Activated effector memory CD4-positive, alpha-beta T cell treated with Interleukin-2 at 50 U/mL for 16 hours (primary cell): ENCODE data around the gene ANKRD11.
"Not testable (repeated sequence)": the region's sequence is repeated elsewhere in the genome, so short reads cannot be mapped to it uniquely, and the experiment has no call there.

Experiments used
- DNase-seq: peaks from one replicate; pipeline ENCODE4 v3.0.0-alpha.2; 2020

The ANKRD11 gene

DNA sequence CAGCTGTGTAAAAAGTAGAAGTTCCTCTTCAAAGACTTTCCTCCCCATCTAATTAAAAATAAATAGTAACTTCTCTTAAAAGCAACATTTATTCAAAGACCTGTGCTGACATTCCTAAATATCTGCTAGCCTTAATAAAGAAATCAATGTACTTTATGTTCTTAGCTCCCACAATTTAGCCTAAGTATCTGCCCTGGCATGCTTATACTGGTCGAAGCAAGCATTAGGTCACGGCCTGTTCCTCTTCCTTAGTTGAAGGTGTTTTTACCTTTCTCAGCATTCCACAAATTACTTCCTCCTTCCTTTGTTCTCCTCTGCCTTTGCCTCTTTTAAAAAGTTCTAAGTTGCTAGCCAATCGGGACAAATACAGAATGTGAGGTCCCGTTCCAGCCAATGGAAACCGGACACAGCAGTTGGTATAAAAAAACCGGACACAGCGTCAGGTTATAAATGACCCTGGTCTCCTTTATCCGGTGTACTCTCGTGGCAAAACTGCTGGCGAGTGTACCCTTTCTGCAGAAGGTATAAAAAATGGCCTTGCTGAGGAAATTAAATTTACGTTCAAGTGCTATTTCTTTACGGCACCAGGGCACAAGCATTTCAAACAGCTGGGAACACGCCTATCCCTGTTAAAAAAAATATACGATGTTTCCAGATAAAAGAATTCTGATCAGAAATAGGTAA, 127.7 kb downstream of the ANKRD11 start:
- DNase-seq, result not testable (repeated sequence)

DNA sequence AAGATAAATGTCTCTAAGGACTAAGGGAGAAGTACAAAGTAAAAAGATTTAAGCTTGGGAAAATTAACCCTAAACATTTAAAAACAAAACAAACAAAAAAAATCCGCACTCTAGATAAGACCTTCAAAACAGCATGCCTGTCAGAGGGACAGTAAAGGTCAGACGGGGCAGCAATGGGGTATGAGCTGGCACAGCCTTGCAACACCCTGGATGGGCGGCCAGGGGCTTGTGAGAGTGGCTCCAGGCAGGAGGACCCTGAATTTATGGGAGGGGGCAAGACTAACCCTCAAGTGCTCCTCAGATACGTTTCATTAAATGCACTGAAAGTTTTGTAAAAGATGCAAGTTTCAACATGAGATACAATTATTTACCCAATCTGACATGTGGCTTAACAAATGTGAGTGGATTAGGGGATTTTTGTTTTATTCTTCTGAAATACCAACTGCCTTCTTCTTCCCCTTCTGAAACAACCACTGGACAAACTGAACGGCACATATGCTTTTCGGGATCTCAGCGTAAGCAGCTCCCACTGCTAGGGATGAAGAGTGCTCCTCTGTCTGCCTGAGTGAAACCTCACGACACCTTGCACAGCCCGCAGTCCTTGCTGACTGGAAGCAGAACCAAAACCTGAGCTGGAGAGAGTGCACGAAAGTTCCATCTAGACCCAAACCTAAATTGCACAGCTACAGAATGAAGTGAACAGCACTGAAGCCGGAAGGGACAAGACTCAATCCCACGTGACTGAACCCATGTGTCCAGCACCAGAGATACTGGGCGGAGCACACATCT, 128.4 kb downstream of the ANKRD11 start:
- DNase-seq, result no peak

DNA sequence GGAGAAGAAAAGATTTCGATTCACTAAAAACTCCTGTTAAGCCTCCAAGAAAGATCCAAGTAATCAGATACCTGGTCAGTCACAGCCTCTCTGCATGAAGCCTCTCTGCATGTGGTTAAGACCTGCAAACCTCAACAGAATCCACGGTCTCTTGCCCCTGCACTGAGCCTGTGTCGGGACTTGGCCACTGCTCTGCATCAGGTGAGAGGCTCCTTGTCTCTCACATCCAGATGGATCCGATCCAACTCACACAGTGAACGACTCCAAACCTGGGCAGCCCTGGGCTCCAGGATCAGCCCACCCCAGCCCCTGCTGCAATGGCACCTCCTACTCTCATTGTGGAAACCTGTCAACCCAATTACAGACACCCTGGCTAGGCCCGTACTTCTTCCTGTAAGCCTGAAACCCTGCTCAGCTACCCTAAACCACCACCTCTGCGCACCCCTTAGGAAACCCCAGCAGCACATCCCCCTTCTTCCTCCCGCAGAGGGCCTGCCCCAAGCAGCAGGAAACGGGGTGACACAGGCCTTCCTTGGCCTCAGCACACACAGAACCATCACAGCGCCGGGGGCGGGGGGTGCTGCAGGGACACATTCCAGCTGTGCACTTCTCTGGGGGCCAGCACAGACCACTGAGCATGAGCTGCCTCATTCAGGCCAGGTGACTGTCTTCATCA, 129.5 kb downstream of the ANKRD11 start:
- DNase-seq, result peak; percentile 72

DNA sequence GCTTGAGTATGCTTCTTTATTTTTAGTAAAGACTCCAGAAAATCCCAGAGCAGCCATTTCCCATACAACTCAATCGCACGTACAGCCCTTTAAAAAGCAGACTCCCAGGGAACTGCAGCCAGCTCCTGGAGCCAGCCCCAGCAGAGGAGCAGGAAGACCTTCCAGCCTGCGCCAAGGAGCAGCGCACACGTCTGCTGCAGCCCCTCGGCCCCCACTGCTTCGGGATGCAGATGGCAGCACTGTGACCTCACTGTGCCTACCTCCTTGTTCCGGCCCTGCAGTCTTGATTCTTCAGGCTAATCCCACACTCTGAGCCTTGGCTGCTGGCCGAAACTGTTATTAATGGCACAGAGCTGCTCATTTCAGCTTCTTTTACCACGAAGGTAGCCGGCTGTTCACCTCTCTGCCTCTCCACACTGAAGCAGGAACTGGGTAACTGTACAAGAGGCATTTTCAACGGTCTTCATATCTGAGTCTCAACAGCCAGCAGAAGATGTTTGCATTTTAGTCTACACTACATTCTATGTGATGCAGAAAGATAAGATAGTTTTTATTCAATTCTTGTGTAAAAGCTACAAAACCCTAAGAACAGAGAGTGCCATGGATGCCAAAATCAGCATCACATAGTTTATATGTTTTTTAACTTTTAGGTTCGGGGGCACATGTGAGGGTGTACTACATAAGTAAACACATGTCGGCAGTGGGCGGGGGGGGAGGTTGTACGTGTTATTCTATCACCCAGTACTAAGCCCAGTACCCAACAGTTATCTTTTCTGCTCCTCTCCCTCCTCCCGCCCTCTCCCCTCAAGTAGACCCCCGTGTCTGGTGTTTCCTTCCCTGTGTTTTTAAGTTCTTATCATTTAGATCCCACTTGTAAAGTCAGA, 130.9 kb downstream of the ANKRD11 start:
- DNase-seq, result no peak

DNA sequence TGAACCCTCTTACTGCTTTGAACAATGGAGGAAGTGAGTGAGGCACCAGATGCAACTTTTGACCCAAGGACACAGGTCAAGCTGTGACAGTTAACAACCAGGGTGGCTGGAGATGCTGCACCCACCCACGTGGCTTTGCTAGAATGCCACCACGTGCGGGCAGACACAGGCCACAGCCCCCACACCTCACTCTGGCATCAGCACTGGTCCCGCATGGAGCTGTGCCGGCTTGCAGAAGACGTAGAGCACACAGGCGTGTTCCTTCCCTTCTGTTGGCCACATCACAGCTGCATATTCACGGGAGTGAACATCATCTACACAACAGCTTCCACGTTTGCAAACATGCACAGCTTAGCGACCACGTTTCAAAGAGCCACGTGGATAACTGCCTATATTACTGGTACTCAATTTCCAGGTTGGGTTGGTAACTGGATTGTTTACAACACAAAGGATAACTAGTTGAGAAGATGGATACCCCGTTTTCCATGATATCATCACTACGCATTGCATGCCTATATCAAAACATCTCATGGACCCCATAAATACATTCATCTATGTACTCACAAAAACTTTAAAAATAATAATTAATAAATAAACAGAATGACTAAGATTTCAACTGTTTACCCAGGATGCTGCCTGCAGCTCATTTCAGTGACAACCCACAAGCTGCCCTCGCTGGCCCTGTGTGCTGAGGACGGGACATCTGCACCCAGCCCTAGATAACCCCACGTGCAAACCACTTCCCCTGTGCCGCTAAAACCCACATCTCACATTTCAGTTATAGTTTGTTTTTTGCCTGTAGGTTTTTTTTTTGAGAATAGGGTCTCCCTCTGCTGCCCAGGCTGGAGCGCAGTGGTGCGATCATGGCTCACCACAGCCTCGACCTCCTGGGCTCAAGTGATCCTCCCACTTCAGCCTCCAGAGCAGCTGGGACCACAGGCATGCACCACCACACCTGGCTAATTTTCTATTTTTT, 132.0 kb downstream of the ANKRD11 start:
- peak; percentile 33 for DNase-seq

DNA sequence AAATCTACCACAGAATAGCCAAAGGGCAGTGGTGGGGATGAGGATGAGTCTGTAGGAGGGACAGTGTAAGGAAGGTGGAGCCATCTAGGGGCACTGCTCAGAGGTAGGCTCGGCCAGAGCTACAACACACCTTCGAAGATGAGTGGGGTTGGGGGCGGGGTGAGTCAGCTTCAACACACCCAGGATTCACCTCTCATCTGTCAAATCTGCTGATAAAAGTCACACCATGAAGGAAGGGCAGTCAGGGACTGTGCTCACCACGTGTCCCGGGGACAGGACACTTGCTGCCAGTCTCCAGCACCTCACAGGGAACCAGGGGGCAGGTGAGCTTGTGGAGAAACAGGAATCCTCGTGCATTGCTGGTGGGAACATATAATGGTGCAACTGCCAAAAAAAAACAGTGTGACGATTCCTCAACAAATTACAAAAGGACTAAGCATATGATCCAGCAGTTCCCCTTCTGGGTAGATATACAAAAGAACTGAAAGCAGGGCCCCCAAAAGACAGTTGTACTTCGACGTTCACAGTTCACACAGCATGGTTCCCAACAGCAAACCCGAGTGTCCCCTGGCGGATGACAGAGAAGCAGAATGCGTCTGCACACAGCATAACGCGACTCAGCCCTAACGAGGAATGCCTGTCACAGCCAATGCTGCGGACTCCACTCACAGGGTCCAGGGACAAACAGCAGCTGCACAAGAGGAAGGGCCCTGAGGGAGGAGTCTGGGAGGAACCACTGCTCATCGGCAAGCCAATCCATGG, 133.1 kb downstream of the ANKRD11 start:
- no peak for DNase-seq

DNA sequence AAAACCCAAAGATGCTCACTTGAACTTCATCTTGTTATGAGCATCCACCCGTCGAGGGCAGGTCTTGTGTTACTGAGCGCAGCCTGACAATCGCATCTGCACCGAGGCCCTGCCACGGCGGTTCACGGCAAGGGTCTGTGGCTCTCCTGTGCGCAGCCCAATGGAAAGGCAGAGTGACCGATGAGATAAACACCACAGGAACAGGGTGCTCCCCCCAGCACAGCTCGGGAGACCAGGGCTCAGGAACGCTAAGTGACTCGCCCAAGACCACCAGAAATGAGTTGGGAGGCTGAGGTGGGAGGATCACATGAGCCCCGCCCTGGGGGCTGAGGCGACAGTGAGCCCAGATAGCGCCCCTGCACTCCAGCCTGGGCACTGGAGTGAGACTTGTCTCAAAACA, 134.7 kb downstream of the ANKRD11 start:
- no peak for DNase-seq

DNA sequence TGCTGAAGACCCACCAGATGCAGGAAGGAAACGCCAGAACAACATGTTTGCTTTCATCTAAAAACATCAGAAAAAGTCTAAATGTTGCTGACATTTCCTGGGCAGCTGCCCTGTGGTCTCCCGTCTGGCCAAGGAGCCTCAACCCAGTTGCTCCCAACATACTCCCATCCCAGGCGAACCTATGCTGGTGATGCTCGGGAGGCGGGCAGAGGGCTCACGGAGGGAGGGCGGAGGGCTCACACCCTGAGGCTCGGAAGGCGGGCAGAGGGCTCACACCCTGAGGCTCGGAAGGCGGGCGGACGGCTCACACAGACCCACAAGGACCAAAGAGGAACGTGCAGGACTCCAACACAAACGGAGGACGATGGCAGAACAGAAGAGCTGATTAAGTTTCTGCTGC, 135.4 kb downstream of the ANKRD11 start:
- DNase-seq, result no peak

DNA sequence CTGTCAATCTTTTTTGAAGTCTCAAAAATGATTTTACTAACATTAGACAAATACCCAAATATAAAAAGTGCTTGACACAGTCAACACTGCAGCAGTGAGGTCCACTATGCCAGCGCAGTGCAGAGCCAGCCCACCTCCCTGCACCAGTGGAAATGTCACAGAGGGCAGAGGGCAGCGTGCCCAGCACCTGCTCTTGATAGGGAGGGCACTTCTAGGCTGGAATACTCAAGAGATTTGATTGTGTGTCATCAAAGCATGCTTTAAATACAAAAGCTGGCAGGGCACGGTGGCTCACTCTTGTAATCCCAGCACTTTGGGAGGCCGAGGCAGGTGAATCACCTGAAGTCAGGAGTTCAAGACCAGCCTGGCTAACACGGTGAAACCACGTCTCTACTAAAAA, 136.0 kb downstream of the ANKRD11 start:
- DNase-seq, result no peak

DNA sequence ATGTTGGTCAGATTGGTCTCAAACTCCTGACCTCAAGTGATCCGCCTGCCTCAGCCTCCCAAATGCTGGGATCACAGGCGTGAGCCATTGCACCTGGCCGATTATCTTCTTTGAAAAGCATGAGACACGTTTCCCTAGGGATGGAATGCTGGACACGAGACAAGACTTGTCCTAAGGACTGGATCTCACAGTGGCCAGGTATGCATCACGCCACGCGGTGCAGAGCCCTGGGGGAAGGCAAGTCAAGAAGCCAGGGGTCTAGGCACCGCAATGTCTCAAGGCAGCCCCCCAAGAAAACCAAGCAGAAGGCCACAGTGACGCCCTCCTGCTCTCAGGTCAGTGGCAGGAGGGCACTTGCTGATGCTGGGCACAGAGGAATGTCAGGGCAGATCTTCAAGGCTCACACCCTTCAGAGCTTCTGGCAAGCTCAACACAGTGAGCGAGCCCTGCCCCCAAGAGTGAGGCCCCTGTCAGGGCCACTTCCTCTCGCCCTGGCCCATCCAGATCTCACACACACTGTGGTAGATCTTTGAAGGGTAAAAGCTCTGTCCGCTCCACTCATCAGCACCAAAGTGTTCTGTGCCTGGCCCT, 138.2 kb downstream of the ANKRD11 start:
- no peak for DNase-seq

DNA sequence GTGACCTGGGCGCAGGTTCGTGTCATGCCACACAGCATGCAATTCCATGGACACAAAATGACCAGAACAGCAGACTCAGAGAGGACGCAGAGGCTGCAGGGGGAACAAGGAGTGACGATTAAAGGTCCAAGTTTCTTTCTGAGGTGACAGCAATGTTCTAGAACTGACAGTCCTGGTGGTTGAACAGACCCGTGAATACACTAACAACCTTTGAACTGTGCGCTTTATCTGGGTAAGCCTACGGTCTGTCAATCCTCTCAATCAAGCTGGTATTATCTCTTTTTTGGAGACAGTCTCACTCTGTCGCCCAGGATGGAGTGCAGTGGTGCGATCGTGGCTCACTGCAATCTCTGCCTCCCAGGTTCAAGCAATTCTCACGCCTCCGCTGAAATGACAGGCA, 138.7 kb downstream of the ANKRD11 start:
- DNase-seq, result no peak

DNA sequence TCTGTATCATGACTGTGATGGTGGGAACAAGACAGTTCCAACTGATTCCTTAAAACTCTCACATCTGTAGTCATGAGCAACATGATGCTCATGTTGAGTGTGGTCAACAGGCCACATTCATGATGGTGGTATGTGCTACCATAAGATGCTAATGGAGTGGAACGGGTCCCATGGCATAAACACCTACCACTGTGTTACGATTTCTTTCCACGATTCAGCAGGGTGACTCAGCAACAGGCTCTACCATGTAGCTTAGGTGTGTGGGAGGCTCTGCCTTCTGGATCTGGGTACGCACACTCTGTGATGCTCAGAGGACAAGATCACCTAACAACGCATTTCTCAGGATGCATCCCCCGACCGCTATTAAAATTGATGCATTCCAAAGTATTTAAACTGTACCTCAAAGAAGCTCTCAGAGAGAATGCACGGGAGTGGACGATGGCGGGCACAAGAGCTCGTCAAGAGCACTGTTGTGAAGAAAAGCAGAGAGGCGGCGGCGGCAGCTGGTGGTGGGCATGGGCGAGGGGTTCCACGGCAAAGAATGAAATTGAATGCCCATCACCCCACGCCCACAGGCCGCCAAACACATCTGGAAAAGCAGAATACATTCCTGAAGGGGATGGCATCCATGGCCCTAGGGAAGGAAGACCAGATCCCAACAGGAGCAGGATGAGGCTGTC, 139.5 kb downstream of the ANKRD11 start:
- DNase-seq, result no peak

DNA sequence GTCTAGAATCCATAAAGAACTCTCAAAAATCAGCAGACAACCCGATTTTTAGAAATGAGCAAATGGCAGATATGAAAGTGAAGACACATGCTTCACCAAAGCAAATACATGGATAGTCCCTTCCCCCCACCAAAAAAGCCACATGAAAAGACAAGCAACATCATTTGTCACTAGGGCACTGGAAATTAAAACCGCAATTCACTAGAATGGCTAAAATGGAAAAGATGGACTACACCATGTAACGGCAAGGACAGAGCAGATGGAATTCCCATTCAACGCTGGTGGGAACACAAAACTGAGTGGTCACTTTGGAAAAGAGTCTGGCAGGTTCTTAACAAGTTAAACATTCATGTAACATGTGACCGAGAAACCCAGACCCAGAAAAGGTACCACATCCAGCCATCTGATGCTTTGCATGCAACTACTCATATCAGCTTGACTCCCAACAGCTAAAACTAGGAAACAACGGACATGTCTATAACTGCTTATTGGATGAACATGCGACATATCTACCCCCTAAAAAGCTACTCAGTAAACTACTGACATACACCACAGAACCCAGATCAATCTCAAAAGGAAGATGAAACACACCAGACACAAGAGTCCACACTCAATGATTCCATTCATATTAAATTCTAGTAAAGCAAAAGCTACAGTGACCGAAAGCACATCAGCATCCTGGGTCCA, 140.3 kb downstream of the ANKRD11 start:
- no peak for DNase-seq

DNA sequence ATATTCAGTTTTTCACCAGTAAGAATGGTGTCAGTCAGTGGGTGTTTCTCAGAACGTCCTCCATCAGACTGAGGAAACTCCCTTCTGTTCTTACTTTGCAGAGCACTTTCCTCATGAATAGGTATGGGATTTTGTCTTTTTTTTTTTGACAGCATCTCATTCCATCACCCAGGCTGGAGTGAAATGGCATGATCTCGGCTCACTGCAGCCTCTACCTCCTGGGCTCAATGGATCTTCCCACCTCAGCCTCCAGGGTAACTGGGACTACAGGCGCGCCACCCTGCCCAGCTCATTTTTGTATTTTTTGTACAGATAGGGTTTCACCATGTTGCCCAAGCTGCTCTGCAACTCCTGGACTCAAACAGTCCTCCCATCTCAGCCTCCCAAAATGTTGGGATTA, 142.6 kb downstream of the ANKRD11 start:
- no peak for DNase-seq

DNA sequence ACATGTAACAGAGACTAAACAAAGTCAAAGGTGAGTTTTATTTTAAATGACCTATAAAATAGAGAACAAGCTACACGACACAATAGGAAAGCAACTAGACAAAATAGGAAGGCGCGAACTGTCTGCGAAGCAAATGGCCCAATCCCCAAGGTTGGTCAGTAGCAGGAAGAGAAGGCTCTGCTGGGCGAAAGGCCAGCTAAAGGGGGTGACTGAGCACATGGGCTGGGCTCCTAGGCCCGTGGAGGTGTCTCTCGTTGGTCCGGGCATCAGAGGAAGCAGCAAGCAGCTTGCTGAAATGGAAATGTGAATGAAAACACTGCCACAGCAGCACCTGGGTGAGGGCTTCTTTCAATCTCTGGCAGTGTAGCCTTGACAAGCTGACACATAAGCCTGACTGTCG, 143.5 kb downstream of the ANKRD11 start:
- no peak for DNase-seq

DNA sequence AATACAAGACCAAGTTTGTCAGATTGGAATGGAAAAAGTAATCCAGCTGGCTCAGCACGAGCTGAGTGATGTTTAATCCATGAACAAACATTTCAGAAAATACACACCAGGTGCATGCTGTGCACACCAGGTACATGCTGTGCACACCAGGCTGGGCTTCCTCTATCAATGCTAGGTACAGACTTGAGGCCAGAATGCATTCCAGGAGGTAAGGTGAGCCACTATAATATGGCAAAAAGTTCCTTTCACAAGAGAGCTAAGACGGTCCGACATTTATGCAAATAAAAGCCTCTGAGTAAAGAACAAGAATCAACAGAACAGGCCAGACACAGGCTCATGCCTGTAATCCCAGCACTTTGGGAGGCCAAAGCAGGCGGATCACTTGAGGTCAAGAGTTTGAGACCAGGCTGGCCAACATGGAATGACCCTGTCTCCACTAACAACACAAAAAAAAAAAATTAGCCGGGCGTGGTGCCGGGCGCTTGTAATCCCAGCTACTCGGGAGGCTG, 144.7 kb downstream of the ANKRD11 start:
- no peak for DNase-seq

DNA sequence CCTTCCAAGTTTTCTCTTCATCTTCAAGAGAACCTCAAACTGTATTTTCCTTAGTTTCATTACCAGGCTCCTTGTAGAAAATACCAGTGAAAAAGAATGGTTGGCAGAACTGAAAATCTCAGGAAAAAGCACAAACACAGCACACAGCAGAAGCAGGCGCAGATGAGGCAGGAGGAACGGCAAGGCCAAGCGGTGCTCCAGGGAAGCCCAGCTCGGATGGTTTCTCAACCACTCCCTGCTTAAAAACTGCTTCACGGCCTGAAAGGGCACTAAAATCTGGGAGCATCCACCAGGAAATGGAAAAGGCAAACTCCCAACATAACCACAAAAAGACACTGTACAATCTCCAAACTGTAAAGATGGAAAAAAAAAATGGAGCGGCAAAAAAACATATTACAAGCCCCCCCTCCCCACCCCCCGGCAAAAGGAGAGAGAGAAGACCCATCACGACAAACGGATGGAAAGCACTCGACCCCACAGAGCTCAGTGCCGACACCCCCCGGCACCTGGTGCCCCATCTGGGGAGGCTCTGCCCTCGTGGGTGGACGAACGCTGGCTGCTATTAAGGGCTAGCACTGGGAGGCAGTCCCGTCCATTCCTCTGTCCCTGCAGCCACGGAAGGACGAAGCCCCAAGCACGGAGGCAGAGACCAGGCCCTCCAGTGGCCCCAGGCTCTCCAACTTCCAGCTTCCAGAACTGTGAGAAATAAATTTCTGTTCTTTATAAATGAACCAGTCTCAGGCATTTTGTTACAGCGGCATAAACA, 145.3 kb downstream of the ANKRD11 start:
- no peak for DNase-seq

DNA sequence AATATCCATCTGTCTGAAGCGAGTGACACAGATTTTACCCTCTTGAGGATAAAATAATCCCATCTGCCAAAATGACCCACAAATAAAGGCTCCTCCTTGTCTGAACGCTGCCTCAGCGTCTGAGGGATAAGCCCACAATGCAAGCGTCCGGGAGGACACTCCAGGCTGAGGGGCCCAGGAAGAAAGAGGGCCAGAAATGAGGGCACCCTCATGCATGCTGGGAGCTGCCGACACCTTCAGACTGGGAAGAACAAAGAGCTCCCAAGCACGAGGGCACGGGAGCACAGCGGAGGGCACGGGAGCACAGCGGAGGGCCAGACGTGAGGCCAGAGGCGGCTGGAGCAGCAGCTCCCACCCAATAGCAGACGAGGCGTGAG, 145.9 kb downstream of the ANKRD11 start:
- no peak for DNase-seq
